NCI-H774 (cell line): Measurements from ENCODE around the gene RHOD.

Experiments
- DNase-seq: peaks from one replicate; lab custom pipeline; 2025; lab: John Stamatoyannopoulos, UW

The RHOD gene

GRCh38 chr11:67062526-67063373 lies 6.1 kb downstream of the RHOD start:
- no peak for DNase-seq

GRCh38 chr11:67066333-67066709 lies 9.7 kb downstream of the RHOD start:
- DNase-seq = no peak

- DNase-seq = peak; percentile 55
Observed at GRCh38 chr11:67071420-67072284, 15.0 kb downstream of the RHOD start.

GRCh38 chr11:67072295-67072694 lies 15.6 kb downstream of the RHOD start:
- DNase-seq = no peak

- no peak for DNase-seq
Observed at GRCh38 chr11:67073908-67074307, 17.3 kb downstream of the RHOD start.

GRCh38 chr11:67076202-67076601 lies 19.6 kb downstream of the RHOD start:
- DNase-seq = no peak

- DNase-seq = no peak
Observed at GRCh38 chr11:67079065-67079705, 22.5 kb downstream of the RHOD start.

GRCh38 chr11:67082071-67082791 lies 25.6 kb downstream of the RHOD start:
- no peak for DNase-seq

- DNase-seq = no peak
Observed at GRCh38 chr11:67083786-67084366, 27.2 kb downstream of the RHOD start.

GRCh38 chr11:67085617-67086016 lies 29.0 kb downstream of the RHOD start:
- DNase-seq = no peak

- no peak for DNase-seq
Observed at GRCh38 chr11:67090717-67091116, 34.1 kb downstream of the RHOD start.

- DNase-seq = no peak
Observed at GRCh38 chr11:67095214-67095507, 38.5 kb downstream of the RHOD start.

GRCh38 chr11:67098799-67099429 lies 42.3 kb downstream of the RHOD start:
- no peak for DNase-seq

- DNase-seq = no peak
Observed at GRCh38 chr11:67099831-67100324, 43.2 kb downstream of the RHOD start.

- no peak for DNase-seq
Observed at GRCh38 chr11:67102664-67103063, 46.0 kb downstream of the RHOD start.

- no peak for DNase-seq
Observed at GRCh38 chr11:67105964-67106363, 49.3 kb downstream of the RHOD start.

- DNase-seq = no peak
Observed at GRCh38 chr11:67111261-67111660, 54.6 kb downstream of the RHOD start.

- no peak for DNase-seq
Observed at GRCh38 chr11:67113231-67113721, 56.6 kb downstream of the RHOD start.

- DNase-seq = no peak
Observed at GRCh38 chr11:67114275-67114896, 57.7 kb downstream of the RHOD start.

GRCh38 chr11:67116758-67117105 lies 60.1 kb downstream of the RHOD start:
- DNase-seq = no peak

GRCh38 chr11:67117176-67117575 lies 60.5 kb downstream of the RHOD start:
- no peak for DNase-seq
